Brain microvascular endothelial cell (primary cell): ENCODE results near the gene ATP2A3.

ENCODE experiments used
- DNase-seq: peaks from one replicate; pipeline ENCODE4 v3.0.0-alpha.2; 2020
- H3K27ac ChIP-seq: fragments of 250-450 bp; sonication (Bioruptor Pico); 2 replicates; pipeline ENCODE4 v1.5.1; 2020; ENCODE audit warnings: mild to moderate bottlenecking, moderate library complexity
- H3K27me3 ChIP-seq: fragments of 250-450 bp; sonication (Bioruptor Pico); replicated peaks from 2 replicates; pipeline ENCODE4 v1.5.1; 2020; ENCODE audit warnings: mild to moderate bottlenecking
- H3K36me3 ChIP-seq: fragments of 250-450 bp; sonication (Bioruptor Pico); replicated peaks from 2 replicates; pipeline ENCODE4 v1.5.1; 2020; ENCODE audit warnings: mild to moderate bottlenecking
- H3K4me3 ChIP-seq: 2 replicates; pipeline ENCODE4 v1.5.1; 2011; ENCODE audit warnings: low read depth, mild to moderate bottlenecking, control low read depth, low read length, moderate library complexity
- CTCF ChIP-seq: IDR thresholded peaks from 2 replicates; pipeline ENCODE4 v1.5.1; 2011; ENCODE audit warnings: low read depth, mild to moderate bottlenecking, moderate library complexity, low read length, control low read depth, inconsistent platforms; ENCODE audit errors: missing control alignments
- in situ Hi-C: cut with HindIII; loops from 2 replicates; pipeline ENCODE4 v1.10.0; 2017; ENCODE audit warnings: low sequenced_read_pairs, low pct_ligation_motif_present

ATP2A3 gene

GRCh38 chr17:3919123-3919624, 45.1 kb downstream of the ATP2A3 start:
- no peak for DNase-seq
- no peak for TF ChIP-seq CTCF
- H3K27me3 ChIP-seq, result no peaks in the 10 kb centered on the region
- H3K27ac ChIP-seq, result no peak overlapping the region
- no peaks in the 10 kb centered on the region for H3K36me3 ChIP-seq
- H3K4me3 ChIP-seq, result no peak overlapping the region
- in situ Hi-C loops, result no loop called here

GRCh38 chr17:3918372-3919122, 45.7 kb downstream of the ATP2A3 start:
- no peaks in the 10 kb centered on the region for H3K27me3 ChIP-seq
- H3K36me3 ChIP-seq, result no peaks in the 10 kb centered on the region
- in situ Hi-C loops, result no loop called here
- TF ChIP-seq CTCF, result no peak
- no peak overlapping the region for H3K27ac ChIP-seq
- DNase-seq, result no peak
- H3K4me3 ChIP-seq, result no peak overlapping the region

- H3K4me3 ChIP-seq, result no peak overlapping the region
- in situ Hi-C loops, result no loop called here
- H3K27me3 ChIP-seq, result no peaks in the 10 kb centered on the region
- no peak for TF ChIP-seq CTCF
- DNase-seq, result peak; percentile 45
- H3K36me3 ChIP-seq, result no peaks in the 10 kb centered on the region
- no peak overlapping the region for H3K27ac ChIP-seq
Observed at GRCh38 chr17:3917391-3917931, 46.8 kb downstream of the ATP2A3 start.

GRCh38 chr17:3916825-3917224, 47.4 kb downstream of the ATP2A3 start:
- no peak for DNase-seq
- in situ Hi-C loops, result no loop called here
- TF ChIP-seq CTCF, result no peak
- H3K27ac ChIP-seq, result no peak overlapping the region
- H3K36me3 ChIP-seq, result no peaks in the 10 kb centered on the region
- no peak overlapping the region for H3K4me3 ChIP-seq
- H3K27me3 ChIP-seq, result no peaks in the 10 kb centered on the region

- no peak for DNase-seq
- Histone ChIP-seq H3K27ac (no peak within 1 kb of the TSS), H3K36me3 (no peaks in the 10 kb centered on the region), H3K27me3 (no peaks in the 10 kb centered on the region), H3K4me3 (no peak within 1 kb of the TSS)
- in situ Hi-C loops, result no loop called here
- TF ChIP-seq CTCF, result no peak
Observed at GRCh38 chr17:3915995-3916696, 48.1 kb downstream of the ATP2A3 start, which contains the start of gene P2RX1. TSS of gene P2RX1 (minus strand) at chr17:3916465. CDS start at chr17:3916225, 240 bp downstream.
